Amygdala (tissue), 56 donors: ENCODE data around the gene PIGZ.

Experiments used
- DNase-seq, 56 donors: peaks; one replicate each; lab custom pipeline; 2025; lab: John Stamatoyannopoulos, UW

The PIGZ gene

GRCh38 chr3:196920733-196921132, 47.9 kb downstream of the PIGZ start:
- no peak for DNase-seq

GRCh38 chr3:196918968-196919367, 49.7 kb downstream of the PIGZ start:
- no peak for DNase-seq

- no peak for DNase-seq
These were observed 51.6 kb downstream of the PIGZ start for GRCh38 chr3:196916995-196917394.

- no peak for DNase-seq
These were observed 52.4 kb downstream of the PIGZ start for GRCh38 chr3:196916221-196916620.

GRCh38 chr3:196915375-196915774, 53.3 kb downstream of the PIGZ start:
- no peak for DNase-seq

- no peak for DNase-seq
These were observed 53.8 kb downstream of the PIGZ start for GRCh38 chr3:196914866-196915265.

- DNase-seq, result no peak
These were observed 64.9 kb downstream of the PIGZ start for GRCh38 chr3:196903740-196904139.

GRCh38 chr3:196902296-196902695, 66.3 kb downstream of the PIGZ start:
- DNase-seq, result no peak

GRCh38 chr3:196901768-196902167, 66.9 kb downstream of the PIGZ start:
- no peak for DNase-seq
